Activated CD4-positive, alpha-beta T cell treated with anti-CD3 and anti-CD28 coated beads, Interleukin-2, amount 10 ng/mL, durations not matched to agents 7 days and 5 days (primary cell): ENCODE measurements around the gene FAM83E. TPM values are rescaled to one million over a fixed set of nuclear protein-coding genes. Genes with fewer than 3 reads are reported as not detected.

ENCODE experiments used
- CTCF ChIA-PET: fragments of 350-600 bp; sonication (Branson Sonifier 250); formaldehyde crosslinking; loops from one replicate; lab custom pipeline; 2021; ENCODE audit warnings: antibody characterized with exemption; lab: Charles Lee
- POLR2A ChIA-PET: fragments of 350-600 bp; sonication (Branson Sonifier 250); formaldehyde crosslinking; loops from one replicate; lab custom pipeline; 2021; ENCODE audit warnings: antibody characterized with exemption; lab: Charles Lee
- DNase-seq: peaks from one replicate; pipeline ENCODE4 v3.0.0-alpha.2; 2020
- H3K27ac Mint-ChIP-seq: one replicate; pipeline ENCODE4 v1.8.0; 2021; ENCODE audit warnings: mild to moderate bottlenecking, moderate library complexity, mixed read lengths
- H3K27me3 Mint-ChIP-seq: one replicate; pipeline ENCODE4 v1.8.0; 2021; ENCODE audit warnings: mixed read lengths
- H3K36me3 Mint-ChIP-seq: one replicate; pipeline ENCODE4 v1.8.0; 2021; ENCODE audit warnings: low read depth, mixed read lengths
- H3K4me1 Mint-ChIP-seq: one replicate; pipeline ENCODE4 v1.8.0; 2021; ENCODE audit warnings: mixed read lengths
- H3K4me3 Mint-ChIP-seq: one replicate; pipeline ENCODE4 v1.8.0; 2021; ENCODE audit warnings: mild to moderate bottlenecking, moderate library complexity, mixed read lengths
- H3K9me3 Mint-ChIP-seq: one replicate; pipeline ENCODE4 v1.8.0; 2021; ENCODE audit warnings: mixed read lengths
- total RNA-seq, 2 experiments: library from RNA; stranded (reverse); gene quantifications; one replicate each; pipeline ENCODE4 v1.2.3, GENCODE V29; 2021

FAM83E gene
- total RNA-seq, 2 experiments from 2014 or later: 2.5 TPM

- H3K27ac Mint-ChIP-seq: no peak overlapping the region
- H3K4me3 Mint-ChIP-seq: no peak overlapping the region
- CTCF ChIA-PET: interaction anchor here (0.7 to 1.3 kb wide), 2 partner anchors 10 to 22 kb away, joined by 3 read pairs; no protein-coding TSS in a partner anchor
- H3K27me3 Mint-ChIP-seq: no peaks in the 10 kb centered on the region
- no peak for DNase-seq
- H3K36me3 Mint-ChIP-seq: peaks cover 17% of the 10 kb centered on the region
- no peaks in the 10 kb centered on the region for H3K9me3 Mint-ChIP-seq
- H3K4me1 Mint-ChIP-seq: peaks cover 52% of the 10 kb centered on the region
- POLR2A ChIA-PET: no interaction called here
These were observed 16.3 kb upstream of the FAM83E start for GRCh38 chr19:48631225-48631624.

GRCh38 chr19:48630296-48631063, 15.6 kb upstream of the FAM83E start:
- Mint-ChIP-seq H3K4me3 (no peak overlapping the region), H3K4me1 (peaks cover 51% of the 10 kb centered on the region), H3K27me3 (no peaks in the 10 kb centered on the region), H3K9me3 (no peaks in the 10 kb centered on the region), H3K36me3 (peaks cover 17% of the 10 kb centered on the region), H3K27ac (peak overlapping the region; percentile 80)
- DNase-seq: no peak
- CTCF ChIA-PET: interaction anchor here (1.0 to 1.3 kb wide), 2 partner anchors 10 to 11 kb away, joined by 3 to 6 read pairs; no protein-coding TSS in a partner anchor
- POLR2A ChIA-PET: no interaction called here

- ChIA-PET POLR2A (no interaction called here), CTCF (interaction anchor here (1.0 to 1.1 kb wide), 2 partner anchors 9 to 17 kb away, joined by 3 to 6 read pairs; partner anchors contain the start of gene CA11)
- H3K36me3 Mint-ChIP-seq: peaks cover 17% of the 10 kb centered on the region
- H3K27me3 Mint-ChIP-seq: no peaks in the 10 kb centered on the region
- no peaks in the 10 kb centered on the region for H3K9me3 Mint-ChIP-seq
- H3K27ac Mint-ChIP-seq: no peak overlapping the region
- peaks cover 53% of the 10 kb centered on the region for H3K4me1 Mint-ChIP-seq
- no peak overlapping the region for H3K4me3 Mint-ChIP-seq
- no peak for DNase-seq
These were observed 14.9 kb upstream of the FAM83E start for GRCh38 chr19:48629599-48630295.

DNA sequence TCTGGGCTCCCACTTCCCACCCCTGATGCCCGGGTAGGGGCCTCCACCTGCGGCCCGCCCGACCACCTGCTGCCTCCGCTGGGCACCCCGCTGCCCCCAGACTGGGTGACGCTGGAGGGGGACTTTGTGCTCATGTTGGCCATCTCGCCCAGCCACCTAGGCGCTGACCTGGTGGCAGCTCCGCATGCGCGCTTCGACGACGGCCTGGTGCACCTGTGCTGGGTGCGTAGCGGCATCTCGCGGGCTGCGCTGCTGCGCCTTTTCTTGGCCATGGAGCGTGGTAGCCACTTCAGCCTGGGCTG, 14.4 kb upstream of the FAM83E start:
- no peak overlapping the region for H3K4me3 Mint-ChIP-seq
- POLR2A ChIA-PET: no interaction called here
- peaks cover 52% of the 10 kb centered on the region for H3K4me1 Mint-ChIP-seq
- no peak for DNase-seq
- CTCF ChIA-PET: interaction anchor here (1.1 to 1.2 kb wide), 2 partner anchors 17 to 29 kb away, joined by 3 read pairs; partner anchors contain the start of gene CA11
- H3K9me3 Mint-ChIP-seq: no peaks in the 10 kb centered on the region
- no peak overlapping the region for H3K27ac Mint-ChIP-seq
- H3K36me3 Mint-ChIP-seq: peaks cover 16% of the 10 kb centered on the region
- H3K27me3 Mint-ChIP-seq: no peaks in the 10 kb centered on the region

GRCh38 chr19:48628486-48629296, 13.8 kb upstream of the FAM83E start:
- Mint-ChIP-seq H3K36me3 (peaks cover 18% of the 10 kb centered on the region), H3K27me3 (no peaks in the 10 kb centered on the region), H3K27ac (no peak overlapping the region), H3K9me3 (no peaks in the 10 kb centered on the region), H3K4me1 (peaks cover 52% of the 10 kb centered on the region), H3K4me3 (no peak overlapping the region)
- ChIA-PET POLR2A (no interaction called here), CTCF (interaction anchor here (0.5 to 1.2 kb wide), 3 partner anchors 18 to 28 kb away, joined by 3 to 4 read pairs (median 3); partner anchors contain the start of gene CA11)
- DNase-seq: no peak

DNA sequence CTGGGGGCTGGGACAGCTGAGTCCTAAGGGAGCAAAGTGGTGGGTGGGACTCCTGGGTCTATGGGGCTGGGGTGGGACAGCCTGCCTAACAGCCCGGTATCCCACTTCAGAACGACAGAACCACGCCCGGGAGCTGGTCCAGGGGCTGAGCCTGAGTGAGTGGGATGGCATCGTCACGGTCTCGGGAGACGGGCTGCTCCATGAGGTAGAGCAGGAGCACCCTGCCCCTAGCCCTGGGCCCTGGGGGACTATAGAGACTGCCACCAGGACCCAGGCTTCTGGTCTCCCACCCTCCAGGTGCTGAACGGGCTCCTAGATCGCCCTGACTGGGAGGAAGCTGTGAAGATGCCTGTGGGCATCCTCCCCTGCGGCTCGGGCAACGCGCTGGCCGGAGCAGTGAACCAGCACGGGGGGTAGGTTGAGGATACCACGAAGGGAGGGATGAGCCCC, 13.0 kb upstream of the FAM83E start:
- H3K36me3 Mint-ChIP-seq: peaks cover 22% of the 10 kb centered on the region
- H3K4me3 Mint-ChIP-seq: no peak overlapping the region
- no peaks in the 10 kb centered on the region for H3K27me3 Mint-ChIP-seq
- H3K27ac Mint-ChIP-seq: no peak overlapping the region
- no peak for DNase-seq
- H3K9me3 Mint-ChIP-seq: no peaks in the 10 kb centered on the region
- ChIA-PET CTCF (no interaction called here), POLR2A (no interaction called here)
- peaks cover 51% of the 10 kb centered on the region for H3K4me1 Mint-ChIP-seq

DNA sequence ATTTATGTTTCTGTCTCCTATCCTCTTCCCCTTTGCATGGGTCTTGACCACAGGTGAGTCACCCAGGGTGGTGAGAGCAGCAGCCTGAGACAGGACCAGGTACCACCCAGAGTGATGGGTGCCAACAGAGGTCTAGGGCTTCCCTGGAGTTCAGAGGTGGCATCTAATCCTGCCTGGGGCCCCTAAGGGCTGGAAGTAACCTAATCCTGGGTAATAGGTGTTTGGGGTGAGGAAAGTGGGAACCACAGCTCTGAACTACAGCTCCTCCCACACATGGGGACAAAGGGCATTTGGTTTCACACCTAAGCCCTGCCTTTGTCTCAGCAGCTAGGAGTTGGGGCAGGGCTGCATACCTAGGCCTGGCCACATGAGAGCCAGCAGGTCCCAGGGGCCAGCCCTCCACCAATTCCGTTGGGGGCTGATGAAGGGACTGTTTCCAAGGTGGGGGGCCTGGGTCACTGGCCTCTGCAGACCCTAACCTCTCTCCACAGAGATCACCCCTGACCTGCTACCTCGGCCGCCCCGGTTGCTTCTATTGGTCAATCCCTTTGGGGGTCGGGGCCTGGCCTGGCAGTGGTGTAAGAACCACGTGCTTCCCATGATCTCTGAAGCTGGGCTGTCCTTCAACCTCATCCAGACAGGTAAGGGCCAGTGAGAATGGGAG, 12.5 kb upstream of the FAM83E start:
- Mint-ChIP-seq H3K27me3 (no peaks in the 10 kb centered on the region), H3K36me3 (peaks cover 20% of the 10 kb centered on the region), H3K4me1 (peaks cover 48% of the 10 kb centered on the region), H3K9me3 (no peaks in the 10 kb centered on the region), H3K27ac (no peak overlapping the region), H3K4me3 (no peak overlapping the region)
- POLR2A ChIA-PET: no interaction called here
- CTCF ChIA-PET: no interaction called here
- no peak for DNase-seq

- POLR2A ChIA-PET: no interaction called here
- no peak for DNase-seq
- H3K36me3 Mint-ChIP-seq: peaks cover 22% of the 10 kb centered on the region
These were observed 11.0 kb upstream of the FAM83E start for GRCh38 chr19:48625891-48626327.

DNA sequence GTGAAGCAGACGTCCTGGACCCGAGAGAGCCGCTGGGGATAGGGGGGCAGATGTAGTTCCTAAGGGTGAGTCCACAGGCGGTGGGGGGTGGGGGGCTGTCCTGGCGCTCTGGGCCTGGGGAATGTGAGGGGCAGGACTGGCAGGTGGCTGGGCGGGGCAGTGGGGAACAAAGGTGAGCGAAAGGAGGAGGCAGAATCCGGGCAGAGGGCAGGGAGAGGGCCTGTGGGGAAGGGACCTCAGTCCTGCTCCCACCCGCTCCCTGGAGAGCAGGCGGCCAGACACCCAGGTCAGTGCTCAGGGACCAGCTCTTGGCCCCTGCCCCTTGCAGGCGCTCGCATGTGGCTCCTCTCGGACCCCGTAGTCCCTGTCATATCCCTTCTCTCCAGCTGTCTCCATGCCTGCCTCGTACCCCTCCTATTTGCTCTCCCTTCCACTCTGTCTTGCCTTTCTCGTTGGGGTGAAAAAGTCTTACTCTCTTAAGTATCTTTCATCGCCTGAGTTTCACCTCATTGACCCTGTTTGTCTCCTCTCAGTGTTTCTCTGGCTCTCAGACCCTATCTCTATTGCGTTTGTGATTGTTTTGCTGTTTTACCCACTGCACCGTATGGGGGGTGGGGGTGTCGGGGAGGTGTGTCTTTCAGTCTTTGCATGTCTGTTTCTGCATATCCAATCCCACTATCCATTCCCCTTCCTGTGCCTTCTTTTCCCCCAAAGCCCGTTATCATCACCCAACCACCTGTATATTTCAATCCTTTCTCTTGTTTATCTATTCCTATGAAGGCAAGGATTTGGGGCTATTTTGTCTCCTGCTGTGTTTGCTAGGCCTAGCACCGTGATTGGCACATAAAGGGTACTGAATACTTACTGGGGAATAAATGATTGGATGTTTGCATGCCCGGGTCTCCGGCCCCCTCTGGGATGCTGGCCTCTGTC, 10.2 kb upstream of the FAM83E start:
- Mint-ChIP-seq H3K27me3 (no peaks in the 10 kb centered on the region), H3K4me3 (peak overlapping the region; percentile 71), H3K9me3 (no peaks in the 10 kb centered on the region), H3K36me3 (peaks cover 19% of the 10 kb centered on the region), H3K27ac (peak overlapping the region; percentile 92), H3K4me1 (peaks cover 46% of the 10 kb centered on the region)
- CTCF ChIA-PET: interaction anchor here (2.4 kb wide), 1 partner anchor 9 kb away, joined by 8 read pairs; no protein-coding TSS in a partner anchor
- no peak for DNase-seq
- POLR2A ChIA-PET: no interaction called here

More at GRCh38 chr19:48625891-48626327, 11.0 kb upstream of the FAM83E start:
- no peak overlapping the region for H3K27ac Mint-ChIP-seq
- no peaks in the 10 kb centered on the region for H3K27me3 Mint-ChIP-seq
- H3K4me3 Mint-ChIP-seq: no peak overlapping the region
- no peaks in the 10 kb centered on the region for H3K9me3 Mint-ChIP-seq
- CTCF ChIA-PET: no interaction called here
- H3K4me1 Mint-ChIP-seq: peaks cover 50% of the 10 kb centered on the region

- ChIA-PET POLR2A (no interaction called here), CTCF (interaction anchor here (1.0 to 2.4 kb wide), 4 partner anchors 10 to 35 kb away, joined by 3 to 8 read pairs (median 4); partner anchors contain the start of gene CA11)
- H3K36me3 Mint-ChIP-seq: peaks cover 21% of the 10 kb centered on the region
- peak; percentile 98 for DNase-seq
- no peaks in the 10 kb centered on the region for H3K9me3 Mint-ChIP-seq
- H3K27me3 Mint-ChIP-seq: no peaks in the 10 kb centered on the region
- H3K27ac Mint-ChIP-seq: peak overlapping the region; percentile 92
- peak overlapping the region; percentile 71 for H3K4me3 Mint-ChIP-seq
- peaks cover 49% of the 10 kb centered on the region for H3K4me1 Mint-ChIP-seq
These were observed 9.3 kb upstream of the FAM83E start for GRCh38 chr19:48624067-48624594.

DNA sequence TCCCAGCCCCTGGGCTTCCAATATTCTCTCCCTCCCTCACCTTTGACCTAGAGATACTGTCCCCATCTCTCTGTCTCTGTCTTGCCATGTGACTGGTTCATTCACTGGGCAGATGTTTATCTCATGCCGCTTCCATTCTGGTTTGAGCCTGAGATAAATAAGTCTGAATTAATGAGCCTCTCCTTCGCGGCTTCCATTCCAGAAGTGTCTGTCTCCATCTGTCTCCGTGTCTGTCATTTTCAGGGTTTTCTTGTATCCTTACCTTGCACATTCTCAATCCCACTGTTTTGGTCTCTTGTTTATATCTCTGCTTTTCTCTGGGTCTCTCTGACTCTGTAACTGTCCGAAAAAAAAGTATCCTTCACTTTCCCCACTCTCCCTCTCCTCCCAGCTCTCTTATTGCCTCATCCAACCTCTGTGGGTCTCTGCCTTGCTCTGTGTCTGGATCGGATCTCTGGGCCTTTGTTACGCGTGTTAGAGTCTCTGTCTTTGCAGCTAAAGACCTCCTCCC, 8.7 kb upstream of the FAM83E start:
- H3K36me3 Mint-ChIP-seq: peaks cover 22% of the 10 kb centered on the region
- no peaks in the 10 kb centered on the region for H3K9me3 Mint-ChIP-seq
- ChIA-PET CTCF (interaction anchor here (1.0 to 2.4 kb wide), 4 partner anchors 10 to 35 kb away, joined by 3 to 8 read pairs (median 4); partner anchors contain the start of gene CA11), POLR2A (no interaction called here)
- H3K4me3 Mint-ChIP-seq: peak overlapping the region; percentile 71
- no peaks in the 10 kb centered on the region for H3K27me3 Mint-ChIP-seq
- peaks cover 48% of the 10 kb centered on the region for H3K4me1 Mint-ChIP-seq
- DNase-seq: no peak
- peak overlapping the region; percentile 92 for H3K27ac Mint-ChIP-seq
